Measurements from ENCODE around the gene ARHGAP6. TPM values are rescaled to one million over a fixed set of nuclear protein-coding genes. Genes with fewer than 3 reads are reported as not detected.

Gene ARHGAP6
- total RNA-seq, 1 experiment from 2014 or later: 0.10 TPM

DNA sequence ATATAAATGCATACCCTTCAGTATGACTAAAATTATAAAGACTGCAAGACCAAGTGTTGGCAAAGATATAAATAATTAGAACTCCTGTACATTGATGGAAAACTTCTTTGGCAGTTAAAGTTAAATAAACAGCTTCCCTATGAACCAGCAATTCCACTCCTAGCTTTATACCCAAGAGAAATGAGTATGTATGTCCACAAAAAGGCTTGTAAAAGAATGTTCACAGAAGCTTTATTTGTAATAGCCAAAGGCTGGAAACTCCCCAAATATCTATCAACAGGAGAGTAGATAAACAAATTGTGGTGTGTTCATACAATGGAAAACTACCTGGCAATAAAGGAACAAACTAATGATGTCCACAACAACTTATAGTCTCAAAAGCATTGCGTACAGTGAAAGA is 187.7 kb downstream of the ARHGAP6 start:
- Histone ChIP-seq H3K9me2 (ENCODE audit: insufficient read depth) (no peaks in the 10 kb centered on the region), H3K9me3 (ENCODE audit: control insufficient read depth in 1 of 2, insufficient read depth in 1 of 2, low read depth in 1 of 2, low read length in 2 of 2) (no peaks in the 10 kb centered on the region), H3K4me3 (replicated peaks in 1 of 2; ENCODE audit: low read depth in 1 of 2, low read length in 2 of 2) (no peak overlapping the region), H3K4me2 (ENCODE audit: low read length) (no peak overlapping the region), H3K36me3 (ENCODE audit: control insufficient read depth in 1 of 2, insufficient read depth in 2 of 2, low read length in 2 of 2) (no peaks in the 10 kb centered on the region), H3K27ac (ENCODE audit: low read depth, low read length) (no peak overlapping the region), H3K4me1 (ENCODE audit: control insufficient read depth in 1 of 2, insufficient read depth in 2 of 2, low read length in 2 of 2) (no peaks in the 10 kb centered on the region), H3K9ac (ENCODE audit: low read length) (no peak overlapping the region), H3K79me2 (ENCODE audit: insufficient read depth, low read length) (no peaks in the 10 kb centered on the region), H4K20me1 (ENCODE audit: insufficient read depth) (no peaks in the 10 kb centered on the region), H2AFZ (ENCODE audit: low read depth, low read length, poor library complexity, severe bottlenecking) (no peak overlapping the region), H3K27me3 (ENCODE audit: insufficient read depth, low read length) (no peaks in the 10 kb centered on the region)
- DNase-seq (ENCODE audit: low read depth, low spot score) (no peak), ATAC-seq (no peak)
- intact Hi-C loops (cut with micrococcal nuclease): no loop called here
- ChIA-PET CTCF (no interaction called here), RAD21 (ENCODE audit: low non-redundant PET in 1 of 2, low total read pairs in 2 of 2, uncharacterized antibody in 2 of 2, unreplicated experiment in 2 of 2) (no interaction called here), POLR2A (no interaction called here)
- no peak for TF ChIP-seq FOSL1 (IDR thresholded peaks at IDR 0.05; ENCODE audit: low read depth)
- no peak for TF ChIP-seq JUND (IDR thresholded peaks at IDR 0.05)
- no peak for TF ChIP-seq ZNF274 (IDR thresholded peaks at IDR 0.05; ENCODE audit: low read depth, low read length)
- no peak for TF ChIP-seq EZH2 (IDR thresholded peaks at IDR 0.05)
- TF ChIP-seq, protein P1, sequence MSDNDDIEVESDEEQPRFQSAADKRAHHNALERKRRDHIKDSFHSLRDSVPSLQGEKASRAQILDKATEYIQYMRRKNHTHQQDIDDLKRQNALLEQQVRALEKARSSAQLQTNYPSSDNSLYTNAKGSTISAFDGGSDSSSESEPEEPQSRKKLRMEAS (IDR thresholded peaks at IDR 0.05): no peak
- TF ChIP-seq SP1 (IDR thresholded peaks at IDR 0.05; ENCODE audit: low read depth): no peak
- no peak for TF ChIP-seq POLR2A (IDR thresholded peaks at IDR 0.05; ENCODE audit: borderline replicate concordance, extremely low read depth, insufficient read depth, insufficient read length)
- TF ChIP-seq EZH2phosphoT487 (IDR thresholded peaks at IDR 0.05; ENCODE audit: borderline replicate concordance): no peak
- no peak for TF ChIP-seq EGR1 (IDR thresholded peaks at IDR 0.05; ENCODE audit: low read depth)
- no peak for TF ChIP-seq TCF7L2 (IDR thresholded peaks at IDR 0.05; ENCODE audit: borderline replicate concordance, extremely low read depth, insufficient read depth, insufficient read length)
- no peak for TF ChIP-seq CEBPB (IDR thresholded peaks at IDR 0.05; ENCODE audit: low read depth)
- no peak for TF ChIP-seq SIN3A (IDR thresholded peaks at IDR 0.05; ENCODE audit: low read depth)
- no peak for TF ChIP-seq ZBTB33 (IDR thresholded peaks at IDR 0.05; ENCODE audit: extremely low read depth, insufficient replicate concordance, low read length)
- no TSS peak for BruUV-seq (replicated peaks)

Measured in HCT116 (cell line).